Natural killer cell (primary cell): Measurements from ENCODE around the gene CEACAM5. TPM values are rescaled to one million over a fixed set of nuclear protein-coding genes. Genes with fewer than 3 reads are reported as not detected.

Experiments
- ATAC-seq, 3 donors: fragments of 150-1000 bp in 2 of 3; fragments of 200-7000 bp in 1 of 3; cut with Tn5 transposase; 1 replicate in 1 of 3; 2 replicates in 2 of 3; pipeline ENCODE4 v1.10.0; 2021; ENCODE audit warnings: mild to moderate bottlenecking in 2 of 3, moderate library complexity in 2 of 3
- DNase-seq, 2 donors: peaks; one replicate each; pipeline versions ENCODE4 v3.0.0 to v3.0.0-alpha.2; 2013 to 2021; ENCODE audit warnings: mixed read lengths in 1 of 2
- H3K27ac ChIP-seq: one replicate; pipeline ENCODE4 v1.5.1; 2013; ENCODE audit warnings: mild to moderate bottlenecking, low read length
- H3K27me3 ChIP-seq: one replicate; pipeline ENCODE4 v1.6.1; 2013; ENCODE audit warnings: low read length; ENCODE audit not compliant: control insufficient read depth, insufficient read depth
- H3K36me3 ChIP-seq: one replicate; pipeline ENCODE4 v1.6.1; 2013; ENCODE audit warnings: low read length; ENCODE audit not compliant: control insufficient read depth, insufficient read depth
- H3K4me1 ChIP-seq: one replicate; pipeline ENCODE4 v1.6.1; 2013; ENCODE audit warnings: low read length; ENCODE audit not compliant: control insufficient read depth, insufficient read depth
- H3K4me3 ChIP-seq: one replicate; pipeline ENCODE4 v1.5.1; 2013; ENCODE audit warnings: low read length
- H3K9me3 ChIP-seq: one replicate; pipeline ENCODE4 v1.6.1; 2013; ENCODE audit warnings: low read length; ENCODE audit not compliant: control insufficient read depth, insufficient read depth
- H3K27ac Mint-ChIP-seq, 2 donors: one replicate each; pipeline ENCODE4 v1.8.0; 2022; ENCODE audit warnings: mild to moderate bottlenecking in 2 of 2, mixed read lengths in 2 of 2, moderate library complexity in 1 of 2
- H3K27me3 Mint-ChIP-seq, 2 donors: one replicate each; pipeline ENCODE4 v1.8.0; 2022; ENCODE audit warnings: low read depth in 2 of 2, mixed read lengths in 2 of 2
- H3K36me3 Mint-ChIP-seq: one replicate; pipeline ENCODE4 v1.8.0; 2022; ENCODE audit warnings: mixed read lengths
- H3K4me1 Mint-ChIP-seq, 2 donors: one replicate each; pipeline ENCODE4 v1.8.0; 2022; ENCODE audit warnings: mixed read lengths in 2 of 2
- H3K4me3 Mint-ChIP-seq: one replicate; pipeline ENCODE4 v1.8.0; 2022; ENCODE audit warnings: mild to moderate bottlenecking, moderate library complexity, mixed read lengths
- H3K9me3 Mint-ChIP-seq, 2 donors: one replicate each; pipeline ENCODE4 v1.8.0; 2022; ENCODE audit warnings: mixed read lengths in 2 of 2
- WGBS: methylation state at CpG from one replicate; pipeline ENCODE4 v1.1.7; 2013; ENCODE audit warnings: missing lambda C conversion rate; ENCODE audit not compliant: insufficient coverage; 5-methylcytosine and 5-hydroxymethylcytosine counted together
- intact Hi-C: fragments of 100-400 bp; cut with micrococcal nuclease; formaldehyde crosslinking; loops from one replicate; pipeline ENCODE4 v1.14.2; 2022
- total RNA-seq, 4 donors: library from RNA; stranded (reverse); fragments of 120-200 nt in 1 of 4; gene quantifications; one replicate each; pipeline versions ENCODE4 v1.2.3 to v1.2.4, GENCODE V29; 2013 to 2022
- TF ChIP-seq, protein P1 (sequence below): fragments of 200-600 bp; IDR thresholded peaks from one replicate; pipeline ENCODE4 v1.8.0; 2022; ENCODE audit warnings: antibody characterized with exemption

CEACAM5 gene
- total RNA-seq, 3 donors from 2014 or later (not counting 1 experiment from before 2014, with no cell fraction given) = not detected

DNA sequence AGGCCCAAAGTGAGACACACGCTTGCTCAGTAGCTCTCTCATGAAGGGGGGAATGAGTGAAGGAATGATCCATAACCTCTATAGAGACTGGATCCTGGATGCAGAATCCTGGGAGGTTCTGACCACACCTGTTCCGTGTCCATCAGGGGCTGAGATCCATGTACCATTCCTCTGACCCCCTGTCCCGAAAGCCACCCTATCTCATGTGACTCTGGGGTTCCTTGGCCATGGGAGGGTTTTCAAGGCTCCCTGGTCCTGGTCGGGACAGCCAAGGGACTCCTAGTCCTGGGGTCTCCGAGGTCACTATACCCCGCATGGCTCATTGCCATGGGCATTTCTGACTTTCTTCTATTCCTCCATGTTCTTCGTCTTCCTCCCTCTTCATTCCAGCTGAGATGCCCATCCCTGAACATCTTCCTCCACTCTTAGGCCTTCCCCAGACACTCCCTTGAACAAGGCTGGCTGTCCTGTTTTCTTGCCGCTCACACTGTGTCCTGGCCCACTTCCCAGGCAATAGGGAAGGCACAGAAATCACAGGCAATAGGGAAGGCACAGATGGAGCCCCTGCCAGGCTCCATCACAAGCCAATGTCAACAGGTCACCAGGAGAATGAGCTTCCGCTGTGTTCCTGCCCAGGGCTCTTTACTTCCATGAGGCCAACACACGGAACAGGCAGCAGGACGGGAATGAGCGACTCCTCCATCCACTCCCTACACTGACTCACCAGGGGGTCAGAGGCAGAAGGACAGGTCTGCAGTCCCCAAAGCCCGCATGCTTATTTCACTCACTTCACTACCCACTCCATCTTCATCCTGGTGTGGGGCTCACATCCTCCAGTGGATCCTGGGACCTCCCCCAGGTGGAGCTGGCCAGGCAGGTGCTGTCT, 3.2 kb downstream of the CEACAM5 start:
- ATAC-seq = no peak
- Mint-ChIP-seq H3K4me3 (no peak overlapping the region), H3K4me1 (peaks cover 0 to 7% of the 10 kb centered on the region in 2 donors), H3K27me3 (peaks cover 8 to 20% of the 10 kb centered on the region in 2 donors), H3K36me3 (no peaks in the 10 kb centered on the region), H3K27ac (no peak overlapping the region), H3K9me3 (no peaks in the 10 kb centered on the region)
- H3K36me3 ChIP-seq = no peaks in the 10 kb centered on the region
- intact Hi-C loops = no loop called here
- TF ChIP-seq, protein P1, sequence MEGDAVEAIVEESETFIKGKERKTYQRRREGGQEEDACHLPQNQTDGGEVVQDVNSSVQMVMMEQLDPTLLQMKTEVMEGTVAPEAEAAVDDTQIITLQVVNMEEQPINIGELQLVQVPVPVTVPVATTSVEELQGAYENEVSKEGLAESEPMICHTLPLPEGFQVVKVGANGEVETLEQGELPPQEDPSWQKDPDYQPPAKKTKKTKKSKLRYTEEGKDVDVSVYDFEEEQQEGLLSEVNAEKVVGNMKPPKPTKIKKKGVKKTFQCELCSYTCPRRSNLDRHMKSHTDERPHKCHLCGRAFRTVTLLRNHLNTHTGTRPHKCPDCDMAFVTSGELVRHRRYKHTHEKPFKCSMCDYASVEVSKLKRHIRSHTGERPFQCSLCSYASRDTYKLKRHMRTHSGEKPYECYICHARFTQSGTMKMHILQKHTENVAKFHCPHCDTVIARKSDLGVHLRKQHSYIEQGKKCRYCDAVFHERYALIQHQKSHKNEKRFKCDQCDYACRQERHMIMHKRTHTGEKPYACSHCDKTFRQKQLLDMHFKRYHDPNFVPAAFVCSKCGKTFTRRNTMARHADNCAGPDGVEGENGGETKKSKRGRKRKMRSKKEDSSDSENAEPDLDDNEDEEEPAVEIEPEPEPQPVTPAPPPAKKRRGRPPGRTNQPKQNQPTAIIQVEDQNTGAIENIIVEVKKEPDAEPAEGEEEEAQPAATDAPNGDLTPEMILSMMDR = no peak
- DNase-seq = no peak
- 87% methylated on average over 13 of the region's 13 CpGs for WGBS
- no peak overlapping the region for H3K27ac ChIP-seq
- H3K9me3 ChIP-seq = no peaks in the 10 kb centered on the region
- no peak overlapping the region for H3K4me3 ChIP-seq
- H3K4me1 ChIP-seq = peaks cover 2% of the 10 kb centered on the region
- H3K27me3 ChIP-seq = no peaks in the 10 kb centered on the region

DNA sequence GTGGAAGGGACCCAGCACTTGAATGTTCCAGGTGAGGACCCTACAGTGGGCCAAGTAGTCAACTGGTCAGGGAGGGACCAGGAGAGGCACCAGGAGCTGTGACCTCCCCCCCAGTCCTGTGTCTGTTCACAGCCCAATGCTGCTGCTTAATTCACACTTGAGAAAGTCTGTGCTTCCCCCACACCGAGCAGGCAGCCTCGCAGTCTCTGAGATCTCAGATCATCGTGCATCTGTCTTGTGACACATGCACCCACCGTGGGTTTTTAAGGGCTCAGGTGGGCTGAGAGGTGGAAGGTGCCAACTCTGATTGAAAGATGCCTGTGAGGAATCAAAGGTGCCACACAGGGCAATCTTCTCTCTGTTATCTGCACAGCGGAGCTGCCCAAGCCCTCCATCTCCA, 6.2 kb downstream of the CEACAM5 start:
- H3K9me3 Mint-ChIP-seq = no peaks in the 10 kb centered on the region
- Histone ChIP-seq H3K27me3 (no peaks in the 10 kb centered on the region), H3K9me3 (no peaks in the 10 kb centered on the region), H3K4me1 (no peaks in the 10 kb centered on the region), H3K4me3 (no peak overlapping the region), H3K36me3 (no peaks in the 10 kb centered on the region), H3K27ac (no peak overlapping the region)
- H3K27ac Mint-ChIP-seq = no peak overlapping the region
- no peaks in the 10 kb centered on the region for H3K36me3 Mint-ChIP-seq
- WGBS = 72% methylated on average over 4 of the region's 5 CpGs
- no peaks in the 10 kb centered on the region for H3K4me1 Mint-ChIP-seq
- no peak overlapping the region for H3K4me3 Mint-ChIP-seq
- DNase-seq (no peak), ATAC-seq (no peak)
- peaks cover 13 to 22% of the 10 kb centered on the region in 2 donors for H3K27me3 Mint-ChIP-seq
- TF ChIP-seq, protein P1 = no peak
- intact Hi-C loops = no loop called here

DNA sequence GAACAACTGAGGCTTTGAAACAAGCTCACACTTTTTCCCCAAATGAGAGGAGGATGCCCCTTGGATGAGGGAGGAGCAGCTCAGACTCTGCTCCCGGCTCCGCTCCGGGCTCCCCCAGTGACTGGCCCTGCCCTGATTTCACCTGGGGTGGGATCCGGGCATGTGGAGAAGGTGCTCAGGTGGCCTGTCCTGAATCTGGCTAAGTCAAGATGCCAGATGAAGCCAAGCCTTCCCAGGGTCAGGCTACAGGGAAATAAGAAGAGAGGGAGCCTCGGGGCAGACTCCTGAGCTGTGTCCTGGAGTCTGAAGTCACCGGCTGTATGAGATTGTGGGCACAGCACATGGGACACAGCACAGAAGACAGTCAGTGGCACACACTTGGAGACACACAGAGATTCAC, 10.3 kb downstream of the CEACAM5 start:
- Mint-ChIP-seq H3K4me3 (no peak overlapping the region), H3K9me3 (no peaks in the 10 kb centered on the region), H3K36me3 (no peaks in the 10 kb centered on the region), H3K27me3 (peaks cover 13 to 20% of the 10 kb centered on the region in 2 donors), H3K27ac (no peak overlapping the region), H3K4me1 (no peaks in the 10 kb centered on the region)
- DNase-seq (no peak), ATAC-seq (no peak)
- Histone ChIP-seq H3K27ac (no peak overlapping the region), H3K9me3 (no peaks in the 10 kb centered on the region), H3K4me1 (no peaks in the 10 kb centered on the region), H3K4me3 (no peak overlapping the region), H3K36me3 (no peaks in the 10 kb centered on the region), H3K27me3 (no peaks in the 10 kb centered on the region)
- intact Hi-C loops = no loop called here
- 83% methylated on average over 6 of the region's 6 CpGs for WGBS
- TF ChIP-seq, protein P1 = no peak
